ENCODE measurements around the gene ISLR2. TPM values are rescaled to one million over a fixed set of nuclear protein-coding genes. Genes with fewer than 3 reads are reported as not detected.

ISLR2 gene
- total and polyA plus RNA-seq, 2 experiments from 2014 or later: 0.13 TPM; not detected in 1

DNA sequence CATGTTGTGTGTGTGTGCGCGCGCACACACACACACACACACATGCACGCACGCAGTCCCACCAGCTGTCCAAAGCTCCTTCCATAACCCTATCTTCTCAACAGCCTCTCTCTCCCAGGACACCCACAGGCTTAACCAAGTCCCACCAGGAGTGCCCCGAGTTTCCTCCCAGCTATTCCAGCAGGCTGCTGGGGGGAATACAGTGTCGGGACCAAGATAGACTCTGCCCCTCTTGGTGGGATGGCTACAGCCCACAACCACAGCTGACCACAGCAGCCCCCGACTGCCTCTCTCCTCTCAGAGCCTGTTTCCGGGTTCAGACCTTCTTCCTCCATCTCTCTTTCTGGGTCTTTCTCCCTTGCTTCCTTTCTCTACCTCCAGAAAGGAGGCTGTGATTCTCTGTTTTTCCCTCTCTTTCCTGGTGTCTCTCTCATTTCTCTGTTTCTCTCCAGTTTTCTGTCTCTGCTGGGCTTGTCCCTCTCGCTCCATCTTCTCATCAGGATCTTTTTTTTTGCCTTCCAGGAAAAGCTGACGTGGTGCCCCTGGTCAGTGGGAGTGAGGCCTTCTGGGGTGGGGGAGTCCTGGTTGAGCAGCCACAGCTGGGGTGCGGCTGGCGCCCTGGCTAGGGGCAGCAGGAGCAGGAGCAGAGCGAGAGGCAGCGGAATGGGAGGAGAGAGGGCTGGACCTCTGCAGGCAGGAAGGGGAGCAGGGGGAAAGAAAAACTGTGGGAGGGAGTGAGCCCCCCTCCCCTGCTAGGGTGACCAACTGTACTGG is 39.9 kb downstream of the ISLR2 start:
- no peak overlapping the region for H3K4me3 ChIP-seq
- H3K27me3 ChIP-seq: no peaks in the 10 kb centered on the region
- no peak overlapping the region for H3K4me2 ChIP-seq
- H4K20me1 ChIP-seq (ENCODE audit: insufficient read depth, poor library complexity, severe bottlenecking): no peaks in the 10 kb centered on the region
- no peaks in the 10 kb centered on the region for H3K36me3 ChIP-seq (replicated peaks; ENCODE audit: insufficient read depth, low read depth)
- no peak for TF ChIP-seq EZH2 (IDR thresholded peaks at IDR 0.05; ENCODE audit: borderline replicate concordance)
- TF ChIP-seq, protein P1, sequence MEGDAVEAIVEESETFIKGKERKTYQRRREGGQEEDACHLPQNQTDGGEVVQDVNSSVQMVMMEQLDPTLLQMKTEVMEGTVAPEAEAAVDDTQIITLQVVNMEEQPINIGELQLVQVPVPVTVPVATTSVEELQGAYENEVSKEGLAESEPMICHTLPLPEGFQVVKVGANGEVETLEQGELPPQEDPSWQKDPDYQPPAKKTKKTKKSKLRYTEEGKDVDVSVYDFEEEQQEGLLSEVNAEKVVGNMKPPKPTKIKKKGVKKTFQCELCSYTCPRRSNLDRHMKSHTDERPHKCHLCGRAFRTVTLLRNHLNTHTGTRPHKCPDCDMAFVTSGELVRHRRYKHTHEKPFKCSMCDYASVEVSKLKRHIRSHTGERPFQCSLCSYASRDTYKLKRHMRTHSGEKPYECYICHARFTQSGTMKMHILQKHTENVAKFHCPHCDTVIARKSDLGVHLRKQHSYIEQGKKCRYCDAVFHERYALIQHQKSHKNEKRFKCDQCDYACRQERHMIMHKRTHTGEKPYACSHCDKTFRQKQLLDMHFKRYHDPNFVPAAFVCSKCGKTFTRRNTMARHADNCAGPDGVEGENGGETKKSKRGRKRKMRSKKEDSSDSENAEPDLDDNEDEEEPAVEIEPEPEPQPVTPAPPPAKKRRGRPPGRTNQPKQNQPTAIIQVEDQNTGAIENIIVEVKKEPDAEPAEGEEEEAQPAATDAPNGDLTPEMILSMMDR (IDR thresholded peaks at IDR 0.05; ENCODE audit: poor library complexity): no peak
- no peak for TF ChIP-seq EZH2phosphoT487 (IDR thresholded peaks at IDR 0.05; ENCODE audit: low read depth, severe bottlenecking, unreplicated experiment)
- DNase-seq (ENCODE audit: low spot score): no peak
- 80% methylated on average over 15 of the region's 15 CpGs for WGBS (ENCODE audit: low lambda C conversion rate, missing lambda C conversion rate)
- peaks cover 30% of the 10 kb centered on the region for H3K4me1 ChIP-seq (ENCODE audit: insufficient read depth)
- H3K27ac ChIP-seq: no peak overlapping the region
- no peaks in the 10 kb centered on the region for H3K79me2 ChIP-seq
- no peaks in the 10 kb centered on the region for H3K9me3 ChIP-seq (ENCODE audit: low read depth)
- H2AFZ ChIP-seq: no peak overlapping the region
- H3K9me2 ChIP-seq (replicated peaks; ENCODE audit: insufficient read depth): no peaks in the 10 kb centered on the region

DNA sequence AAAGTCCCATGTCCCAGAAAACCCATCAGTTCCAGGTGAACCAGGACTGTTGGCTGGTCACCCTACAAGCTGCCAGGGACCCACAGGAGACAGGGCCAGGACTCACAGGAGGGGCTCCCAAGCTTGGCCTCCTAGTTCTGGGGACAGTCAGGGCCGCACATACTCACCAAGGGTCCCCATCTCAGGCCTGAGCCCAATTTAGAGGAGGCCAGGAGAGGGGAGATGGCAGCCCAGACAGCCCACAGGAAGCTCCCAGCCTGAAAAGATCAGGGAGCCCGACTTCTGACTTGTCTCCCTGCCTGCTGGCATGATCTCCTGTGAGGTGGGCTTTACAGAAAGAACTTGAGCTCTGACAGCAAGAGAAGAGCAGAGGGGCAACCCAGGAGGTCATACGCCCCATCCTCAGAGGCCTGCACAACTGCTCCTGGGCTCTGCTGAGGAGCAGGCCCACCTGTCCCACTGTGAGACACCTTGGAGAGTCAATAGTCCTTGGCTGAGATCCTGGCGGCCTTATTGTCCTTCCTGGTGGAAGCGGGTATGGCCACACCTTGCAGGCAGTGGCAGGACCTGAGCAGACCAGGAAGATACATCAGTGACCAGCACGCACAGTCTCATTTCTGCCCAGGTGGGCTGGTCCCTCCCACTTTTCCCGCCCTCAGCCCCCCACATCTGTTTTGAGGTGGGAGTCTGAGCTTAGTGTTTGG is 40.6 kb downstream of the ISLR2 start:
- Histone ChIP-seq H3K27ac (no peak overlapping the region), H3K4me1 (ENCODE audit: insufficient read depth) (peaks cover 32% of the 10 kb centered on the region), H3K9me2 (replicated peaks; ENCODE audit: insufficient read depth) (no peaks in the 10 kb centered on the region), H3K4me3 (no peak overlapping the region), H3K4me2 (no peak overlapping the region), H3K36me3 (replicated peaks; ENCODE audit: insufficient read depth, low read depth) (no peaks in the 10 kb centered on the region), H3K9me3 (ENCODE audit: low read depth) (no peaks in the 10 kb centered on the region), H4K20me1 (ENCODE audit: insufficient read depth, poor library complexity, severe bottlenecking) (no peaks in the 10 kb centered on the region), H3K27me3 (no peaks in the 10 kb centered on the region), H2AFZ (no peak overlapping the region), H3K79me2 (no peaks in the 10 kb centered on the region)
- no peak for DNase-seq (ENCODE audit: low spot score)
- TF ChIP-seq EZH2 (IDR thresholded peaks at IDR 0.05; ENCODE audit: borderline replicate concordance): no peak
- TF ChIP-seq EZH2phosphoT487 (IDR thresholded peaks at IDR 0.05; ENCODE audit: low read depth, severe bottlenecking, unreplicated experiment): no peak
- TF ChIP-seq, protein P1 (IDR thresholded peaks at IDR 0.05; ENCODE audit: poor library complexity): no peak
- 87% methylated on average over 7 of the region's 7 CpGs for WGBS (ENCODE audit: low lambda C conversion rate, missing lambda C conversion rate)

DNA sequence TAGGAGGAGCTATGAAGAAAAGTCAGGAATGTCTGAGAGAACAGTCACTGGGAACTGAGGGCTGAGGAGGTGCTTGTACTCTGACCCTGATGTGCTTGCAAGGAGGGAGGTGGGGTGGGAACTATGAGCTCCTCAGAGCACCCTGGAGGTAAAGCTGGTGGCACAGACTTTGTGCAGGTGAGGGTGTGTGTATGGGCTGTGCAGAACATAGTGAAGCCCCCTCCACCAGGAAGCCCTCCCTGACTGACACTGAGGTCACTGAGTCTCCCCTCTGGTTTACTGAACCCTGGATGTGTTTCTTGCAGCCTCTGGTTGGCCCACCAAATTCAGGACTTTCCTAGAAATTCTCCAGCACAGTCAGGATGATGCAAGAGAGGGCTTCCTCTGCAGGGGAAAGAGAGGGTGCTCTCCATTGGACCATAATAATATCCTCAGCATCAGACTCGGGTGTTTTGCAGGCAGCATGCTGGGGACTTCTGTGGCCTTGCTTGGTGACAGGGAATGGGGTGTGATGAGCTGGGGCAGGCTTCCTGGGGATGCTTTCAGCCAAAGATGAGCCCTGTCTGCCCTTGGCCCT is 41.7 kb downstream of the ISLR2 start:
- H3K36me3 ChIP-seq (replicated peaks; ENCODE audit: insufficient read depth, low read depth): no peaks in the 10 kb centered on the region

More for the DNA sequence above, 41.7 kb downstream of the ISLR2 start:
- H3K4me1 ChIP-seq (ENCODE audit: insufficient read depth): peaks cover 35% of the 10 kb centered on the region
- no peaks in the 10 kb centered on the region for H3K9me3 ChIP-seq (ENCODE audit: low read depth)
- 80% methylated on average over 1 of the region's 1 CpG for WGBS (ENCODE audit: low lambda C conversion rate, missing lambda C conversion rate)
- no peak overlapping the region for H3K4me3 ChIP-seq
- H3K9me2 ChIP-seq (replicated peaks; ENCODE audit: insufficient read depth): no peaks in the 10 kb centered on the region
- no peaks in the 10 kb centered on the region for H4K20me1 ChIP-seq (ENCODE audit: insufficient read depth, poor library complexity, severe bottlenecking)
- H2AFZ ChIP-seq: no peak overlapping the region
- H3K27me3 ChIP-seq: no peaks in the 10 kb centered on the region
- no peak overlapping the region for H3K4me2 ChIP-seq
- no peaks in the 10 kb centered on the region for H3K79me2 ChIP-seq
- DNase-seq (ENCODE audit: low spot score): no peak
- H3K27ac ChIP-seq: peak overlapping the region; percentile 95
- TF ChIP-seq, protein P1 (IDR thresholded peaks at IDR 0.05; ENCODE audit: poor library complexity): no peak
- TF ChIP-seq EZH2 (IDR thresholded peaks at IDR 0.05; ENCODE audit: borderline replicate concordance): no peak
- no peak for TF ChIP-seq EZH2phosphoT487 (IDR thresholded peaks at IDR 0.05; ENCODE audit: low read depth, severe bottlenecking, unreplicated experiment)
